ENCODE data around the gene FTH1. TPM values are rescaled to one million over a fixed set of nuclear protein-coding genes. Genes with fewer than 3 reads are reported as not detected.

Gene FTH1
- total and polyA plus RNA-seq, 2 of the 8 experiments (the other 6 are each of a cell fraction or from before 2014, with no cell fraction given), result 1,153 to 1,461 TPM

DNA sequence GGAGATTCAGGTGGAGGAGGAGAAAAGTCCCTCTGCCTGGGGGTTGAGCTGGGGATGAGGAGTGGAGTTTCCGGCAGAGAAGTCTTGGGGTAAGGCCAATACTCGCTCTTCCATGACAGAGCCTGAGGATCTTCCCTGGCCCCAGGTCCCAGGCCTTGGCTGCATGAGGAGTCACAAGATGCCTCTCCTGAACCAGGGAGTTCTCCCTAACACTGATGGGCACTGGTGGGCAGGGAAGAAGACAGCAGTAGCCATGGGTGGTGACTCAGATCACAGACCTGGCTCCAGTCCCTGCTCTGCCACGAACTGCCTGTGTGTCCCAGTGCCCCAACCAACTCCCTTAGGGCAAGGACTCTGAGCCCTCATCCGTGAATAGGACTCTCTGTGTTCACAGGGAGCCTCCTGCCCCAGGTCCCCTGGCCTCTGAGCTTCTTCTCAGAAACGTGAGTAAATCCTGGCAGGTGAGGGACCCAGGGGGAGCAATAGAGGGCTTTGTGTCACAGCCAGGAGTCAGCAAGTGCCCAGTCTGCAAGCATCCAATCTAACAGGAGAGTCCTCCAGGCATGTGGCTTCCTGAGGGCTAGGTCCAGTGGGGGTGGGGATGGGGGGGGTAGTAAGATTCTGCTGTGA, 45.5 kb upstream of the FTH1 start (continued):
- TF ChIP-seq TAF1 (IDR thresholded peaks at IDR 0.05; ENCODE audit: low read depth, low read length) (no peak), TBP (IDR thresholded peaks at IDR 0.05; ENCODE audit: low read depth, low read length) (no peak), FOSL1 (IDR thresholded peaks at IDR 0.05; ENCODE audit: insufficient read depth, low read depth, low read length) (no peak)

Data from H1 (cell line).